ENCODE data around the gene PDE4B. TPM values are rescaled to one million over a fixed set of nuclear protein-coding genes. Genes with fewer than 3 reads are reported as not detected.

The PDE4B gene
- total and polyA plus RNA-seq, 9 donors, result 14.7 to 25.6 (median 16.8) TPM

DNA sequence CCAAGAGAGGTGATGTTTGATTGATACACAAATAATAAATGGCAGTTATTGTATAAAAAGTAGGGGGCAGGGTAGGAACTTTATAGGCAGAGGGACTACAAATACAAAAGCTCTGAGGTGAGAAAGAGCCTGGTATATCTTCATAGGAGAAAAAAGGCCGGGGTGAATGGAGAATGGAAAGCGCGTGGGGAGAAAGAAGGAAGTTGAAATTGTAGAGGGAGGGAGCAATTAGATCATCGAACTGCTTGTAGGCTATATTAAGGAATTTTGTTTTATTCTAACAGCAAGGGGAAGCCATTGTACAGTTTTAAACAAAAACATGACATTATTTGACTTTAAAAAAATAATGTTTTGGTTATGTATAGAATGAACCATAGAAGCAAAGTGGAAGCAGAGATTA, 147.4 kb downstream of the PDE4B start:
- DNase-seq, result no peak
- no peaks in the 10 kb centered on the region for H3K9me3 ChIP-seq (replicated peaks; ENCODE audit: control insufficient read depth, low read depth, low read length)
- no peak overlapping the region for H3K27ac ChIP-seq (ENCODE audit: low read length)
- no peaks in the 10 kb centered on the region for H3K36me3 ChIP-seq (ENCODE audit: control insufficient read depth, insufficient read depth, low read length)
- WGBS (ENCODE audit: insufficient coverage), result 88% methylated on average over 3 of the region's 4 CpGs
- H3K4me3 ChIP-seq (ENCODE audit: low read length), result no peak overlapping the region
- no peaks in the 10 kb centered on the region for H3K27me3 ChIP-seq (ENCODE audit: control insufficient read depth, insufficient read depth, low read length)
- no peaks in the 10 kb centered on the region for H3K4me1 ChIP-seq (ENCODE audit: control insufficient read depth, insufficient read depth, low read length)

DNA sequence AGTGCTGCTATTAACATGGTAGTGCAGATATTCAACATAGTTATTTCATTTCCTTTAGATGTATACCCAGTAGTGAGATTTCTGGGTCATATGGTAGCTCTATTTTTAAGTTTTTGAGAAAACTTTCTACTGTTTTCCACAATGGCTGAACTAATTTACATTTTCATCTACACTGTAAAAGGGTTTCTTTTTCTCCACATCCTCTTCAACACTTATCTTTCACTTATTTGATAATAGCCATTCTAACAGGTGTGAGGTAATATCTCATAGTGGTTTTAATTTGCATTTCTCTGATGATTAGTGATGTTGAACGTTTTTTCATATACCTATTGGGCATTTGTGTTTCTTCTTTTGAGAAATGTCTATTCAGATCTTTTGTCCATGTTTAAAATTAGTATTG, 149.8 kb downstream of the PDE4B start:
- H3K4me3 ChIP-seq (ENCODE audit: low read length), result no peak overlapping the region
- H3K27me3 ChIP-seq (ENCODE audit: control insufficient read depth, insufficient read depth, low read length), result no peaks in the 10 kb centered on the region
- no peaks in the 10 kb centered on the region for H3K36me3 ChIP-seq (ENCODE audit: control insufficient read depth, insufficient read depth, low read length)
- no peaks in the 10 kb centered on the region for H3K4me1 ChIP-seq (ENCODE audit: control insufficient read depth, insufficient read depth, low read length)
- H3K9me3 ChIP-seq (replicated peaks; ENCODE audit: control insufficient read depth, low read depth, low read length), result no peaks in the 10 kb centered on the region
- DNase-seq, result no peak
- H3K27ac ChIP-seq (ENCODE audit: low read length), result no peak overlapping the region
- no CpG with 5 or more reads among the region's 1 CpG for WGBS (ENCODE audit: insufficient coverage)

DNA sequence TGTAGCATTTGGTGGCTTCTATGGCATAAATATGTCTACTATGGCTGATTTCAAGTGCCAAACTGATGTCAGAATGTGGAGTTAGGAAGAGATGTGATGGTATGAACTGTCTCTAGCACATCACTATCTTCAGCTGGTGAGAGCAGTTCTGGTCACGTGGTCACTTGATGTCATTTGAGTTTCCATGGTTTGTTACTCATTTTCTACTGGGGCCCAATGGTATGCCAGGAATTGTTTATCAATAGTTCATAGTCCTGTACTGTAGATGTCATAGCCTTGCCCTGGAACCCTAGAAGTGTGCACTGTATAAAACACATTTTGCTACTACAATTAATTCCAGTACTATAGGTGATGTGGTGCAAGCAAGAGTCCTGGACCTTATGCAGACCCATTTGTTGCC, 153.7 kb downstream of the PDE4B start:
- DNase-seq, result no peak
- Histone ChIP-seq H3K36me3 (ENCODE audit: control insufficient read depth, insufficient read depth, low read length) (no peaks in the 10 kb centered on the region), H3K4me3 (ENCODE audit: low read length) (no peak overlapping the region), H3K27ac (ENCODE audit: low read length) (no peak overlapping the region), H3K4me1 (ENCODE audit: control insufficient read depth, insufficient read depth, low read length) (no peaks in the 10 kb centered on the region), H3K27me3 (ENCODE audit: control insufficient read depth, insufficient read depth, low read length) (no peaks in the 10 kb centered on the region), H3K9me3 (replicated peaks; ENCODE audit: control insufficient read depth, low read depth, low read length) (no peaks in the 10 kb centered on the region)
- WGBS (ENCODE audit: insufficient coverage), result no CpG with 5 or more reads among the region's 1 CpG

DNA sequence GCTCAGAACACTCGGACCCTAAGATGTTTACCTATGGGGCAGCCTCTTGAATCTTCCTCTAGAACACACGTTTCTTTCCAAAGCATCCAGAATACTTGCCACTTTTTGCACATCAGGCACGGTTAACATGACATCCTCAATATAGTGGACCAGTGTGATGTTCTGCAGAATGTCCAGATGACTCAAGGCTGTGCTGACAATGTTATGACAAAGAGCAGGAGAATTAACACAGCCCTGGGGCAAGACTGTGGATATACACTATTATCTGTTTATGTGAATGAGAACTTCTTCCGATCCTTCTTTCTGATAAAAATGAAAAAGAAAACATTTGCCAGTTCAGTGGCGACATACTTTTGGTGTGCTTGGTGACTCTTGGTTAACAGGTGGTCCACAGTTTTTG, 154.3 kb downstream of the PDE4B start:
- DNase-seq, result no peak
- Histone ChIP-seq H3K4me3 (ENCODE audit: low read length) (no peak overlapping the region), H3K27me3 (ENCODE audit: control insufficient read depth, insufficient read depth, low read length) (no peaks in the 10 kb centered on the region), H3K4me1 (ENCODE audit: control insufficient read depth, insufficient read depth, low read length) (no peaks in the 10 kb centered on the region), H3K36me3 (ENCODE audit: control insufficient read depth, insufficient read depth, low read length) (no peaks in the 10 kb centered on the region), H3K9me3 (replicated peaks; ENCODE audit: control insufficient read depth, low read depth, low read length) (no peaks in the 10 kb centered on the region), H3K27ac (ENCODE audit: low read length) (no peak overlapping the region)
- WGBS (ENCODE audit: insufficient coverage), result 85% methylated on average over 3 of the region's 5 CpGs

DNA sequence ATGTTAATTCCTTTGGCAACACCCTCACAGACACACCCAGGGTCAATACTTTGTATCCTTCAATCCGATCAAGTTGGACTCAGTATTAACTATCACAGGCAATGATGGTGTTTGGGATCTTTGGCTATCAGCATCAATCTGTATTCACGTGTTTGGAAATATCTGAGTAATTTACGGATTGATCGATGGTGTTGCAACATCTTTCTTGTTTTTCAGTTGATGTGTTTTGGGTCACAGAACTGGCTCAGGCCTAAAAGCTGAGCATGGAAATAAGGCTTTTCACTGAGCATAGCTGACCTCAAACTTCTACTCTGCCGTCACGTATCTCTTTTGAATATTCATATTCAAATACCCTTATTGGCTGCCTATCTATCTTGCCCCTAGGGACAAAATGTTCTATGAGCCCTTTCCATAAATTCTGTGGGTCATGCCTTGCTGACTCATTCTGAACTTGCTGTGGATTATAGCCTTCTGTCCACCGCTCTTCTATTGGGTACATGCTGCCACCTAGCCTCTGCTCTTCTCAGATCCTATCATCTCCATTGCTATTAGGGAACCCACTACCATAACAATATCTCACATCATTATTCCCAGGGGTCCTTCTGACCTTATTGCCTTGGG, 156.0 kb downstream of the PDE4B start:
- DNase-seq, result no peak
- 68% methylated on average over 6 of the region's 7 CpGs for WGBS (ENCODE audit: insufficient coverage)
- Histone ChIP-seq H3K4me1 (ENCODE audit: control insufficient read depth, insufficient read depth, low read length) (no peaks in the 10 kb centered on the region), H3K27me3 (ENCODE audit: control insufficient read depth, insufficient read depth, low read length) (no peaks in the 10 kb centered on the region), H3K36me3 (ENCODE audit: control insufficient read depth, insufficient read depth, low read length) (no peaks in the 10 kb centered on the region), H3K9me3 (replicated peaks; ENCODE audit: control insufficient read depth, low read depth, low read length) (no peaks in the 10 kb centered on the region), H3K4me3 (ENCODE audit: low read length) (no peak overlapping the region), H3K27ac (ENCODE audit: low read length) (no peak overlapping the region)

DNA sequence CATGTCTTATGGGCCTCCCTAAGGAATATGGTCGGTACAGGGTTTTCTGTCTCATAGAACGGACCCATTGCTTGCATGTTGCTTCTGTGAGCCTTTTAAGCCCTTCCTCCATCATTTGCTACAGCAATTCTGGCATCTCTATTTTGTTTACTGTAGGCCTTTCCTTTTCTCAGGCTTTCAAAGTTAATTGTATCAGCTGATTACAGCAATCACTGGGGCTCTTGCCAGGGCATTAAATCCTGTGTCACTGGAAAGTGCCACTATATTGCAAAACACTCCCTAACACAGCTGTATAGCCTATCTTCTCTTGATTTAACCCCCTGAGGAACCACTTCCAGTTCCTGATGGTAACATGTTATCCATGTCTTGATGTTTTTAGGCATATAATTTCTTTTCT, 156.5 kb downstream of the PDE4B start:
- Histone ChIP-seq H3K9me3 (replicated peaks; ENCODE audit: control insufficient read depth, low read depth, low read length) (no peaks in the 10 kb centered on the region), H3K36me3 (ENCODE audit: control insufficient read depth, insufficient read depth, low read length) (no peaks in the 10 kb centered on the region), H3K27me3 (ENCODE audit: control insufficient read depth, insufficient read depth, low read length) (no peaks in the 10 kb centered on the region), H3K4me3 (ENCODE audit: low read length) (no peak overlapping the region), H3K27ac (ENCODE audit: low read length) (no peak overlapping the region), H3K4me1 (ENCODE audit: control insufficient read depth, insufficient read depth, low read length) (no peaks in the 10 kb centered on the region)
- 86% methylated on average over 2 of the region's 2 CpGs for WGBS (ENCODE audit: insufficient coverage)
- DNase-seq, result no peak

DNA sequence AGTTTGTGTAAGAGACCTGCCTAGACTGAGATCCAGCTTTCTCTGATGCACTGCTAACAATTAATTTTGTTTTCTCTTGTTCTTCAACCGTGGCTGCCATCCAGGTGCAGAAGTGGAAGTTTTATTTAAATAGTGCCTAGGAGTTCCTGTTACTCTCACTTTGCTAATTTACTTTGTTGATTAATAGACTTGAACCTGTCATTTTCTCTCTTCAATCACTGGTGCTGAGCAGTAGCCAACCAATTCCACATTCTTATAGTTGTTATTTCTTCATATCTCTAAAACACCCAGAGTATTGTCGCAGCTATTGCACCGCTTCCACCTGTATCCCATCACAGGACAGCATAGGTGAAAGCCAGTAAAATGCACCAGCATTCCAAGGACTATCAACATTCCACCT, 157.2 kb downstream of the PDE4B start:
- H3K9me3 ChIP-seq (replicated peaks; ENCODE audit: control insufficient read depth, low read depth, low read length), result no peaks in the 10 kb centered on the region
- no peaks in the 10 kb centered on the region for H3K36me3 ChIP-seq (ENCODE audit: control insufficient read depth, insufficient read depth, low read length)
- H3K27me3 ChIP-seq (ENCODE audit: control insufficient read depth, insufficient read depth, low read length), result no peaks in the 10 kb centered on the region
- 83% methylated on average over 1 of the region's 3 CpGs for WGBS (ENCODE audit: insufficient coverage)
- no peak overlapping the region for H3K4me3 ChIP-seq (ENCODE audit: low read length)
- no peak overlapping the region for H3K27ac ChIP-seq (ENCODE audit: low read length)
- DNase-seq, result no peak
- H3K4me1 ChIP-seq (ENCODE audit: control insufficient read depth, insufficient read depth, low read length), result no peaks in the 10 kb centered on the region

DNA sequence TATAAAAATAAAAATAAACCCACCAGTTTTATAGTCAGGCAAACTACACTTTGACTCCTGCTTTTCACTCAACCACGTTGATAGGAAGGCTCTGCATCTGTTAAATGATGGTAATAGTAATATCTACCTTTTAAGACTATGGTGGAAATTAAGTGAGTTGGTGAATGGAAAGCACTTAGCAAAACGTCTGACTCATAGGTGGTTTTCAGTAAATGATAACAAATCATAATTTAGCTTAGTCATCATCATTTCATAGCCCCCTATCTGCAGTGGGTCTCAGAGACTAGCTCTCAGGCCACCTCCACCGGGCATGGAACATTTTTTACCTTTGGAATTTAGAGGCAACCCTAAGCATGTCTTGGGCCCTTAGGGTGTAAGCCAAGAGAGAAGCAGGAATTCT, 160.0 kb downstream of the PDE4B start:
- H3K9me3 ChIP-seq (replicated peaks; ENCODE audit: control insufficient read depth, low read depth, low read length), result no peaks in the 10 kb centered on the region
- WGBS (ENCODE audit: insufficient coverage), result no CpG with 5 or more reads among the region's 3 CpGs
- H3K27me3 ChIP-seq (ENCODE audit: control insufficient read depth, insufficient read depth, low read length), result no peaks in the 10 kb centered on the region
- DNase-seq, result no peak
- no peaks in the 10 kb centered on the region for H3K4me1 ChIP-seq (ENCODE audit: control insufficient read depth, insufficient read depth, low read length)
- H3K4me3 ChIP-seq (ENCODE audit: low read length), result no peak overlapping the region
- H3K36me3 ChIP-seq (ENCODE audit: control insufficient read depth, insufficient read depth, low read length), result no peaks in the 10 kb centered on the region
- no peak overlapping the region for H3K27ac ChIP-seq (ENCODE audit: low read length)

DNA sequence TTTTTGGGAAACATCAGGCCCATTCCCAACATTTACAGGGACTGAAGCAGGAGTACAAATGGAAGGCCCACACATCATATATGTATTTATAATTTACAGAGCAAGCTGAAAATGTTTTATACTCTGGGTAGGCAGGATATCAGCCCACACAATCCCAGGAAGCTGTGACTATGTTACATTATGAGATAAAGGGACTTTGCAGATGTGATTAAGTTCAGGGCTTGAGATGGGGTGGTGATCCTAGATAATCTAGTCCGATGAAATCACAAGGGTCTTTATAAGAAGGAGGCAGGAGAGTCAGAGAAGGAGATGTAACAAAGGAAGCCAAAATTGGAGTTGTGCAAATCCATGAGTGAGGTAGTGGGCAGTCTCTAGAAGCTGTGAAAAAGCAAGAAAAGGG, 160.5 kb downstream of the PDE4B start:
- H3K9me3 ChIP-seq (replicated peaks; ENCODE audit: control insufficient read depth, low read depth, low read length), result no peaks in the 10 kb centered on the region
- H3K27me3 ChIP-seq (ENCODE audit: control insufficient read depth, insufficient read depth, low read length), result no peaks in the 10 kb centered on the region
- WGBS (ENCODE audit: insufficient coverage), result 83% methylated on average over 1 of the region's 1 CpG
- no peaks in the 10 kb centered on the region for H3K4me1 ChIP-seq (ENCODE audit: control insufficient read depth, insufficient read depth, low read length)
- no peak overlapping the region for H3K27ac ChIP-seq (ENCODE audit: low read length)
- DNase-seq, result no peak
- no peak overlapping the region for H3K4me3 ChIP-seq (ENCODE audit: low read length)
- H3K36me3 ChIP-seq (ENCODE audit: control insufficient read depth, insufficient read depth, low read length), result no peaks in the 10 kb centered on the region

DNA sequence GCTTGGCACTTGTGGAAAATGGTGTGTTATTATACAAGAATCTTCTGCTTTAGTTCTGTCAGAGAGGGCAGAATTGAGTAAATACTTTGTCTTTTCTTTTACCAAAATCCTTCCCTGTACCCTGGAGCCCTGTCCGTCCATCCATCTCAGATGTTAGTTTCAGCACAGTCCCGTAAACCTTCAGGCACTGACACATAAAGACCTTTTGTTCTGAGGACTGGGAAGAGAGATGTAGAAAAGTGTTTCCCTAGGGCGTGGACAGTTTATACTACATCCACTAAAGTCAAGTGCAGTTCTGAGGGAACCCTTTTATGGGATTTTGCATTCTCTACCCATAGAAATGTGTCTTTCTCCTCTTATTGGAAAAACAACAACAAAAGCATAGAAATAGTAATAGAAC, 162.4 kb downstream of the PDE4B start:
- Histone ChIP-seq H3K36me3 (ENCODE audit: control insufficient read depth, insufficient read depth, low read length) (no peaks in the 10 kb centered on the region), H3K9me3 (replicated peaks; ENCODE audit: control insufficient read depth, low read depth, low read length) (no peaks in the 10 kb centered on the region)
- WGBS (ENCODE audit: insufficient coverage), result no CpG with 5 or more reads among the region's 3 CpGs

DNA sequence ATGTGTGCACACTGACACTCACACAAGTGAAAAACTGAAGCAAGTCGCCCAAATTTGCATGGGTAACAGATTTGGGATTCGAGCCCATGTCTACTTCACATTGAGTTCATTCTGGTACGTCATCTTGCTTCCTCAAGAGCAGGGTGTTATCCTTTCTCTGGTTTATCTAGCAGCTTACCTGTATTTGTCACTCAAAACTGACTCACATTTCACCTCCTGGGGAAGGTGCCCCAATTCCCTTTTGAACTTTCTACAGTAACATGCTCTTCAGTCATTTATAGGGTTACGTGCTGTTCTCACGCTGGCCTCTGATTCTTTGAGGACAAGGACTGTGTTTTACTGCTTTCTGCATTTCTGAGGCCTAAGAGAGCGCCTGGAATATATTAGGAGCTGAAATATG, 162.8 kb downstream of the PDE4B start:
- WGBS (ENCODE audit: insufficient coverage), result 86% methylated on average over 3 of the region's 6 CpGs
- no peaks in the 10 kb centered on the region for H3K4me1 ChIP-seq (ENCODE audit: control insufficient read depth, insufficient read depth, low read length)
- H3K27me3 ChIP-seq (ENCODE audit: control insufficient read depth, insufficient read depth, low read length), result no peaks in the 10 kb centered on the region
- no peaks in the 10 kb centered on the region for H3K36me3 ChIP-seq (ENCODE audit: control insufficient read depth, insufficient read depth, low read length)
- no peak overlapping the region for H3K4me3 ChIP-seq (ENCODE audit: low read length)
- no peak overlapping the region for H3K27ac ChIP-seq (ENCODE audit: low read length)
- DNase-seq, result no peak
- H3K9me3 ChIP-seq (replicated peaks; ENCODE audit: control insufficient read depth, low read depth, low read length), result no peaks in the 10 kb centered on the region

More for the DNA sequence above, 162.4 kb downstream of the PDE4B start:
- no peak for DNase-seq
- no peaks in the 10 kb centered on the region for H3K4me1 ChIP-seq (ENCODE audit: control insufficient read depth, insufficient read depth, low read length)
- no peaks in the 10 kb centered on the region for H3K27me3 ChIP-seq (ENCODE audit: control insufficient read depth, insufficient read depth, low read length)
- no peak overlapping the region for H3K4me3 ChIP-seq (ENCODE audit: low read length)
- no peak overlapping the region for H3K27ac ChIP-seq (ENCODE audit: low read length)

Measured in muscle of leg (tissue), 11 donors.